DMS53 treated with DMSO at 0.1 percent for 48 hours (cell line): ENCODE measurements around the gene CPLX1.
"Not testable (repeated sequence)": the region's sequence is repeated elsewhere in the genome, so short reads cannot be mapped to it uniquely, and the experiment has no call there.

ENCODE experiments used
- DNase-seq: peaks from one replicate; lab custom pipeline; 2025; ENCODE audit not compliant: unreplicated experiment; lab: John Stamatoyannopoulos, UW

CPLX1 gene

DNA sequence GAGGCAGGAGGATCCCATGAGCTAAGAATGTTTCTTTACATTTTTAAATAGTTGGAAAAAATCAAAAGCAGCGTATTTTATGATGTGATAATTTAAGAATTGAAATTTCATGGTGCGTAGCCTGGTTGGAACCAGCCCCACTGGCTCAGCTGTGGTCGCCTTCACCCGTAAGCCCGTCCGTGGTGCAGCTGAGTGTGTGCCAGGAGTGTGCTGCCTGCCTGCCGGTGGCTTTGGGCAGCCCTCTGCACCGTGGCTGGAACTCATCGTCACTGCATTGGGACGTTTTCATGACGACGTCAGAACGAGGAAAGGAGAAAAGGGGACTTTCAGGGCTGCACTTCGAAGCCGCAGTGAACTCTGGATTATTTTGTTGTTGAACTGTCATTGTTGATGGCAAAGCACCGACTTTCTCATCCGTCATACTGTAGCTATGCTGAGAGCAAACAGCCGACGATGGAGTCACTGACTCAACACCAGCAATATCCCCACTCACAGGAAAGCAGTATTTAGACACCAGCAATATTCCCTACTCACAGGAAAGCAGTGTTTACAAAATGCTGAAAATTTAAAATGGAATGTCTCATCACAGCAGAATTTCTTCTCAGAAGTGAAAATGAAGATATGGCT, 85.2 kb downstream of the CPLX1 start:
- DNase-seq = no peak

DNA sequence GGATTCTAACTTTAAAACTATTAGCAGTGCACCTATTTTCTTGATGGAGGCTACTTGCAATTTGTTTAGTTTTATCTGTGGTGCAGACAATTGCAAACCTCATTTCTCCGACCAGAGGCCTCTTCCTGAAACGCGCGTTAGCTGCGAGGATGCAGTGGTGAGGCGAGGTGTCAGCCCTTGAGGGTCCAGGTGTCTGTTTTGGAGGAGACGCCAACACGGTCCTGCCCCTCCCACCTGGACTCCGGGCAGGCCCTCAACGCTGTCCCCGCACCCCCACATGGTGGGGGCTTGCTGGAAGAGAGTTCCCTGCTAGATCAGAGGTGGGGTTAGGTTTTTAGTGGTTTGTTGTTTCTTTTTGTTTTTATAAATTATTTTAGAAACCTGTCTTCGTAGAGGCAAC, 85.9 kb downstream of the CPLX1 start:
- DNase-seq = no peak

DNA sequence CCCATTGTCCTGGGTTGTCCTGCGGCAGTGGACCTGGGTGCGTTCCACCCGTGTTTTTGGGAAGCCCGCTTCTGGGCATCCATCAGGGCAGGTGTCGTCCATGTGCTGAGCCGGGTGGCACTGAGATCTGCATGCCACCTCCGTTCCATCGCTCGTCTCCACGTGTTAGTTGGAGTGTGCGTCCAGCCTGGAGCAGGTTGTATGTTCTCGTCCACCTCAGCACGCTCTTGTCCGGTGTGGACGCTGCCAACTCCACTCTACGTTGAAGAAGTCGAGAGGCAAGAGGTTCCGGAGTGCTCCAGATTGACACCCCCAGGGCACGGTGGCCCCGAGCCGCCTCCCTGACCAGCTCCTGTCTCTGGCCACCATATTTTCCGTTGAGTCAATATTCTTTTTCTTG, 86.4 kb downstream of the CPLX1 start:
- no peak for DNase-seq

DNA sequence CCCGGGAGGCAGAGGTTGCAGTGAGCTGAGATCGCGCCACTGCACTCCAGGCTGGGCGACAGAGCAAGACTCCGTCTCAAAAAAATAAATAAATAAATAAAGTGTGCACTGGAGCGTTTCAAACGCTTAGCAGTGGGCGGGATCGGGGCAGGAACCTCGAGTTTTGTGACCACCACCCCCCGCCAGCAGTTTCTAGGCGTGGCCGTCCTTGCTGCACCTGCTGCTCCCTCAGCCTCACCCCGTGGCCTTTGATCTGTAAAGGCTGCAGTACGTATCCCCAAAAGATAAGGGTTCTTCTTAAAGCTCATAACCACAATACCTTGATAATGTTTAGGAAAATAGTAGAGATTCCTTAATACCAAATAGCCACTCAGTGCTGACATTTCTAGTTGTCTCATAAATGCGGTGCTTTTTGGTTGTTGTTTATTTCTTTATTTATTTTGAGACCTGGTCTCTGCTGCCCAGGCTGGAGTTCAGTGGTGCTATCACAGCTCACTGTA, 87.1 kb downstream of the CPLX1 start:
- no peak for DNase-seq

DNA sequence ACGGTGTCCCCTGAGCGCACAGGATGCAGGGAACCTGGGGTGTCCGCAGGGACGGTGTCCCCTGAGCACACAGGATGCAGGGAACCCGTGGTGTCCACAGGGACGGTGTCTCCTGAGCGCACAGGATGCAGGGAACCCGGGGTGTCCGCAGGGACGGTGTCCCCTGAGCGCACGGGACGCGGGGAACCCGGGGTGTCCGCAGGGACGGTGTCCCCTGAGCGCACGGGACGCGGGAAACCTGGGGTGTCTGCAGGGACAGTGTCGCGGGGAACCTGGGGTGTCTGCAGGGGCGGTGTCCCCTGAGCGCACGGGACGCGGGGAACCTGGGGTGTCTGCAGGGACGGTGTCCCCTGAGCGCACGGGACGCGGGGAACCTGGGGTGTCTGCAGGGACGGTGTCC, 89.4 kb downstream of the CPLX1 start:
- DNase-seq = not testable (repeated sequence)

DNA sequence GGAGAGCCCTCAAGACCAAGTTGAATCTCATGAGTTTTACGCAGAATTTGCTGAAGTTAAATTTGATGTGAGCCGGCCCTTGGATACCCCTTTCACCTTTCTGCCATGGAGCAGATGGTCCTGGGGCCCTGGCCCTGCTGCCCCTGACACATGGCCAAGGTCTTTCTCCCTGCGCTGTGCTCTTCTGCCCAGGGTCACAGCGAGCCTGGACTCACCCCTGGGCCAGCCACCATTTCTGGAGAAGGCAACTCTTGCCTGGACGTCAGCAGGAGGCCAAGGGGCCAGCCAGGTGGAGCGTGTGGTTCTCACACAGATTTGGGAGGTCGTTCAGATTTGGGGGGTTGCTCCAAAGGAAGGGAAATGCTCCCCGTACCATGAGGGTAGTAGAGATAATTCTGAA, 90.3 kb downstream of the CPLX1 start:
- no peak for DNase-seq
